Kidney tubule cell (primary cell): ENCODE measurements around the gene MYO3A.
A peak's percentile ranks its signal among the peaks of the same experiment; 100 is the strongest.

ENCODE experiments used
- DNase-seq: peaks from one replicate; pipeline ENCODE4 v3.0.0-alpha.2; 2018; ENCODE audit warnings: low spot score

The MYO3A gene, protein sequence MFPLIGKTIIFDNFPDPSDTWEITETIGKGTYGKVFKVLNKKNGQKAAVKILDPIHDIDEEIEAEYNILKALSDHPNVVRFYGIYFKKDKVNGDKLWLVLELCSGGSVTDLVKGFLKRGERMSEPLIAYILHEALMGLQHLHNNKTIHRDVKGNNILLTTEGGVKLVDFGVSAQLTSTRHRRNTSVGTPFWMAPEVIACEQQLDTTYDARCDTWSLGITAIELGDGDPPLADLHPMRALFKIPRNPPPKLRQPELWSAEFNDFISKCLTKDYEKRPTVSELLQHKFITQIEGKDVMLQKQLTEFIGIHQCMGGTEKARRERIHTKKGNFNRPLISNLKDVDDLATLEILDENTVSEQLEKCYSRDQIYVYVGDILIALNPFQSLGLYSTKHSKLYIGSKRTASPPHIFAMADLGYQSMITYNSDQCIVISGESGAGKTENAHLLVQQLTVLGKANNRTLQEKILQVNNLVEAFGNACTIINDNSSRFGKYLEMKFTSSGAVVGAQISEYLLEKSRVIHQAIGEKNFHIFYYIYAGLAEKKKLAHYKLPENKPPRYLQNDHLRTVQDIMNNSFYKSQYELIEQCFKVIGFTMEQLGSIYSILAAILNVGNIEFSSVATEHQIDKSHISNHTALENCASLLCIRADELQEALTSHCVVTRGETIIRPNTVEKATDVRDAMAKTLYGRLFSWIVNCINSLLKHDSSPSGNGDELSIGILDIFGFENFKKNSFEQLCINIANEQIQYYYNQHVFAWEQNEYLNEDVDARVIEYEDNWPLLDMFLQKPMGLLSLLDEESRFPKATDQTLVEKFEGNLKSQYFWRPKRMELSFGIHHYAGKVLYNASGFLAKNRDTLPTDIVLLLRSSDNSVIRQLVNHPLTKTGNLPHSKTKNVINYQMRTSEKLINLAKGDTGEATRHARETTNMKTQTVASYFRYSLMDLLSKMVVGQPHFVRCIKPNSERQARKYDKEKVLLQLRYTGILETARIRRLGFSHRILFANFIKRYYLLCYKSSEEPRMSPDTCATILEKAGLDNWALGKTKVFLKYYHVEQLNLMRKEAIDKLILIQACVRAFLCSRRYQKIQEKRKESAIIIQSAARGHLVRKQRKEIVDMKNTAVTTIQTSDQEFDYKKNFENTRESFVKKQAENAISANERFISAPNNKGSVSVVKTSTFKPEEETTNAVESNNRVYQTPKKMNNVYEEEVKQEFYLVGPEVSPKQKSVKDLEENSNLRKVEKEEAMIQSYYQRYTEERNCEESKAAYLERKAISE (N-terminal part only)

DNA sequence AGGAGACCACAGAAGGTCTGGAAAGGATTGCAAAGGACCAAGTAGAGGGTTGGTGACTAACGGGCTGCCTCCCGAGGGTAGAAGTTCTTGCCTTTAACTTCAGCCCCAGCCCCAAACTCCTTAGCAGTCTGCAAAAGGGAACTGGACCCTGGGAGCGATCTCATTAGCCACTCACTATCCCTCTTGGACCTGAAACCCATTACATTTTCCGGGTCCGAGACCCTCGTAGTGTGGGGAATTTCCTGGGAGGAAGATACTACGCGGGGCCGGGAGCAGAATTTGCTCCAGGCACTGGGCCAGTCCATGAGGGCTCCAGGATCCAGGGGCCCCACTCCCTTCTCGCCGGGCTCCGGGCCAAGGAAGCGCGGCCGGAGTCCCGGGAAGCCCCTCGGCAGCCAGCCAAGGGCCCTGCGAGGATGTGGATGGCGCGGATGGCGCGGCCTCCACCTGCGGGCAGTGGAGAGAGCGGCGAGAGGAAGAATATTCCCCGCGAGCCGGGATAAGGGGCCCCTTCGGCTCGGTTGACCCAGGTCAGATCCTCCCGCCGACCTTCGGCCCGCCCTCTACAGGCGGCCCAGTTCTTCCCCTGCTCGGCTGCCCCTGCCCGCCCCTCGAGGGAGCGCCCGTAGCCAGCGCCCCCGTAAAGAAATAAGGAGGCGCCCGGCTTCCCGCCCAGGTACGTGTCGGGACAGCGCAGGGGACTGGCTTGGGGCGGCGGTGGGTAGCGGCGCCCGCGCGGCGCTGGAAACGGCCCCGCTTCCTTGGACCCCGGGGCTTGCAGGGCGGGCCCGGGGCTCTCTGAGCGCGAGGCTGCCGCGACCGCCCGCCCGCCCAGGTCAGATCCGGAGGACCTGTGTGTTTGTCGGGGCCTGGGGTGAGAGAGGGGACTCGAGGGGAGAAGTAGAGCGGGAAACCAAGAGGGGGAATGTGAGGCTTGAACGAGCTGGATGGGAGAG, at the start of gene MYO3A:
Gene MYO3A, plus strand, starts transcription at position 577 of the 956 bp plus-strand sequence. CDS start 17,882 bp downstream, outside the sequence.
- DNase-seq = peak; percentile 35

DNA sequence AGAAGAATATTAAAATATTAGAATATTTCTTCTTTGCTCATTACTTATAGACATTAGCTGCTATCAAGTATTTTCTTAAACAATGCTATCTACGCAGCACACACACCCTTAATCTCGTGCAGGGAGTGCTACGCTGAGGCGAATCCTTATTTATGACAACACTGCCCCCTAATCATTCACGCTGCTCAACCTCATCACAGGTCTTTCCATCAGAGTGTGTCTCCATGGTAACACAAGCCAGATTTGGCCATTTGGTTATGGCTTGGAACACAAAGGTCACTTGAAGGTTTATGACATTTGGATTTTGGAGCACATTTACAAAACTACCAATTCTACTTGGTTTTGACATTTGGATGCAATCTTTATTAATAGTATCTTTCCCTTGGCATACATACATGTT, 45.4 kb upstream of the MYO3A start:
- no peak for DNase-seq

DNA sequence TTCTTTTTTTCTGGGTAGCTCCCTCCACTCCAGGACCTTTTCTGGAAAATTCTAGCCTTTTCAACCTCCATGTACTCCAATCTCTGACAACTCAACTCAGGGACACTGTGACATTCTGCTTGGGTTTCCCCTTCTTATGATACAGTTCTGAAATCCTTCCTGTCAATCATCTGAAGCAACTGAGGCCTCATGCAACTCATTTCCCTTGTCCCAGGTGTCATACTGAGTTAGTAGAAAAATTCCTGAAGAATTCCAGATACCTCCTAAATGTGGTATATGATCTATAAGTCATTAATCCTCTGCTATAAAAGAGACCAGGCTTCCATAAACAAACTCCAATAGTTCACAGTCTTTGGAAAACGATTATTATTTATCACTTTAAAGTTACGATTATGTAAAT, 43.0 kb upstream of the MYO3A start:
- DNase-seq = peak; percentile 53

DNA sequence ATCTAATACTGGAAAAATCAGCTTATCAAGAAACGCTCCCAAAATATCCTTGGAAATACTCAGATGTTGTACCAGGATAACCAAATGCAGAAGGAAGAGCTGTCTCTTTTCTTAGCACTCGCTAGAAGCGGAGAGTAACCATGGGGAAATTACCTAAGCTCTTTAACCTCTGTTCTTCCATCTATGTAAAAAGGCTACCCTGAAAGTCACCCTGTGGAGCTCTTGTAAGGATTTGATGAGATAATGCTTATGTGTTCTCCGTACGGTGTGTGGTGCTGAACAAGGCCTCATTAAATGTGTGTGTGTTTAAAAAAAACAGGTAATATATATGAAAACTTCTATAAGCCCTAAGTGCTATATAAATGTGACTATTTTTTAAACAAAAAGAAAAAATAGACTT, 38.2 kb upstream of the MYO3A start:
- no peak for DNase-seq

DNA sequence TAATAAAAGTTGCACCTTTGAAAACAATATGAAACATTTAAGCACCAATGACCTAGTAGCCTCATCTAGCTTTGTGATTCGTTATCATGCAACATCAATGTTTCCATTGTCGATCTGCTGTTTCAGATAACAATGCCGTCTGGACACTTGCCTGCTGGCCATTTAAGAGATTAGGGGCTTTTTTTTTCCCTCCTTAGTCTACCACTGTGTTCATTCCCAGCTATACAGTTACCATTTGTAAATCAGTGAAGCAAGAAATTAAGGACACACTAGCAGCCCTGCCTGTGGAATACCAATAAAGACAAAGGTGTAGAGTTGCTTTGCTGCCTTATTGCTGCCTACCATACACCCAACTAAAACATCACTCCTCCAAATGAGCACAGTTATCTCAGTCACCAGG, 37.6 kb upstream of the MYO3A start:
- DNase-seq = no peak

DNA sequence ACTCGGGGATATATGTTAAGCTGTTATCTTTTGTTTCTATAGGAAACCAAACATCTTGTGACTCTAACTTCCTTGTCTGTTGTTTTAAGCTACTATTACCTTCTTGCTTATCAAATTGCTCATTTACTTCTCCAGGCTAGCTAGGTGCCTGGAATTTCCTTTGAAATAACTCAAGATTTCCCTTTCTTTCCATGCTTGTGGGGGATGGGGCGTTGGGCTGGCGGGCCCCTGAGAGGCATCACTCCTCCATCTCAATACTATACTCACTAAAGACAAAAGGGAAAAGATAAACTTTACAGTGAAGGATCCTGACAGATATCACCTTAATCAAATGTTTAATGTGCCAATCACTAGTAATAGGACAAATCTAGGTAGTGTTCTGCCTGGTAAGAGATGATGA, 34.7 kb upstream of the MYO3A start:
- no peak for DNase-seq

DNA sequence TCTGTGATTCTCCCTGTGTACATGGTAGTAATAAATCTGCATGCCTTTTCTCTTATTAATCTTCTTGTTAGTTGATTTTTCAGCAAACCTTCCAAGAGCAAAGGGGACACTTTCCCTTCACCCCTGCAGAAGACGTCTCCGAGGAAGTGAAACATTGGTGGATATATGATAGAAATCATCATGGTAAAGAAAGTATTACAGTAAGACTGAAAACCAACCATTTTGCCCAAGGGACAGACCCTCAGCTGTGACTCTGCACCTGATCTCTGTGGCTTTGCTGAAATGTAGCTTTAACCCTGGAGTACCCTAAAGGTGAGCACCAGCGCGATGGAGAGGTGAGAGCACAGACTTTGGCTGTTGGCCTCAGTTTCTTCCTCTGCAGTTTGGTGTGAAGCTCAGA, 32.8 kb upstream of the MYO3A start:
- DNase-seq = no peak

DNA sequence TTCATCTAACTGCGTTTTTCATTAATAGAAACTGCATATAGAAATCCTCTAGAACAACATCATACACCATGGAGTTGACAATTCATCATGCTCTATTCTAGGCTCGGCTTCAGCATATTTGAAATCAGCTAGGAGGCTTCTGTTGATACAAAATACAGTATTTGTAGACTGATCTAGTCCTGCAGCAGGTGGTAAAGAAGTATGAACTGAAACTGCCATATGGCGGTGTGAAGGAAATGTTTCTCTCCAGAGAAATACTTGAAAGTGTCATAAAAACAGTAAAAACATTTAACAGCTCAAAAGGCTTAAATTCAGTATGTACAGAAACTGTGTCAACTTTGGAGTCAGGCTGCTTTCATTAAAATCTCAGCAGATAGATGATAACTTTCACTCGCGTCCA, 32.0 kb upstream of the MYO3A start:
- no peak for DNase-seq

DNA sequence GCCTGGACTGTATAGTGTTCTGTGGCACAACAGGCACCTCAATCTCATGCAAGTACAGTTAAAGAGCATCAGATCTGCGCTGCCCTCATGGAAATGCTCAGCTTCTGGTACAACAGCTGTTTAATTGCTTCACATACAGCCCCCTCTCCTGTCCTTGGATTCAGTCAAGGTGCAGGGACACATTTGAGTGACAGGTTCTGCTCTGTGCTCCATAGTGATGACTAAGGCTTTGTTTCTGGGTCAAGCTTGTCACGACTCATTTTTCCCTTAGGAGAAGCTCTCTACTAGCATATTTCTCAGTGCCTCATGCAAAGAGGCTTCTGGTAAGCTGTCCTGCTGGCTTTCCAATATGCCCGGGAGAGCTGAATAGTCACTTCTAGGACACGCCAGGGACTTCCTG, 26.8 kb upstream of the MYO3A start:
- peak; percentile 48 for DNase-seq

DNA sequence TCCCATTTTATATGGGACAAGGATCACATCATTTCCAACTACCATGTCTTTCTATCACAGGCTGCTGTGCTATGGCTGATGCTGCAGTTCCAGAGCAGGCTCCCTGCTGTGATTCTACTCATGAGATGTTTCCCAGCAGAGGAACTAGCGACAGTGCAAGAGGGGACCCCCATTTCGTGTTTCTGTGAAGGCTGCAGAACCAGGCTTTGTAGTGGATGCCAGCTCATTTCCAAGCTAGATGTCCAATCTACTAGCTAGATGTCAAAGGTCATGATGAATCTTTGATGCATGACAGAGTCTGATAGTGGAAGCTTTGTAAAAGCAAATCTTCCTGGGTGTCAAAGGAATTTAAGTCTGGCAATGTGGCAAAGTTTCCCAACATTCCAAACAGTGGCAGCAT, 21.2 kb upstream of the MYO3A start:
- DNase-seq = peak; percentile 43

DNA sequence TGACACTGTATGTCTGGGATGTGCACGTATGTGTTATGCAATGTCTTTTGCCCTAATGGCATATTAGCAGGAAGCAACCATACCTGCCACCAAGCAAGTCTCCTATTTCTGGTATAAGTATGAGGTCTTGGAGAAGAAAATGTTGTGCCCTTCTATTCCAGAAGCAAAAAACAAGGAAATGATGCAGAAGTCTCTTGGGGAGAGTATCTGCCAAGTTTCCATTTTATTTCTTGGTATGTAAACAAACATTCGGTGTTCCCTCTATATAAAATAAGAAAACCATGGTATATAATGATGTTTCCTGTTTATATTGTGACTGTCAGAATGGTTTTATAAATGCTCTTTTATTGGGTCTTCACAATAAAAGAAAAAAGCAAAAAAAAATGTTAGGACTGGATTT, 19.3 kb upstream of the MYO3A start:
- DNase-seq = no peak

DNA sequence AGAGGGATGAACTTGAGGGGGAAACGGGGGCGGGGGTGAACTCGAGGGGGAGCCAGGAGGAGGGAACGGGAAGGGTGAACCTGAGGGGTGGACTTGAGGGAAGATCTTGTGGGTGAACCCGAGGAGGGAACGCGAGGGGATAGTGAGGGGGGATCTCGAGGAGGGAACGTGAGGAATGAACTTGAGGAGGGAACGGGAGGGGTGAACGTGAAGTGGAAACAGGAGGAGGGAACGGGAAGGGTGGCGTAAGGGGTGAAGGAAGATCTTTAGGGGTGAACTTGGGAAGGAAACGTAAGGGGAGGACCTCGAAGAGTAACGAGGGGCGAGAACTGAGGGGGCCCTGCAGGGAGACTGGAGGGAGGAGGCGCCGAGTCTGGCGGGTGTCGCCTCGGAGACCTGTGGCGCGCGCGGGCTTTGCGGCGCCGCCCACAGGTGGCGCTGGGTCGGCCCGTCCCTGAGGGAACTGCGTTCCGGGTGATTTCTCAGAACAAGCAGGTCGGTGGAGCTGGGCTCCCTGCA, 651 bp downstream of the MYO3A start:
- peak; percentile 39 for DNase-seq

DNA sequence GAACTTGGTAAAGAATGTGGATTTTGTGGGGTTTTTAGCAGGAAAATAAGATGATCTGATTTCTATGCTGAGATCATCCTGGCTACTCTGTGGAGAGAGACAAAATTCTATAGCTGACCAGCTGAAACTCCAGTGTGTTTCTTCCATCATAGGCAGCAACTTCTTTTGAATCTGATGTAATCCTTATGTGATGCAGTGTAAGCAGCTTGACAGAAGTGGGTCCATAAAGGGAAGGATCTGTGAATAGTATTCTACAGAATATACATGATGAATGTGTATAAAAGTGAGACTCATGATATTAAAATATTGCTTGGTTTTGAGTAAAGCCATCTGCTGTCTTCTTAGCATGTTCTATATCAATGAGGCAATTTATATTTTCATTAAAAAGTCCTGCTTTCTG, 4.4 kb downstream of the MYO3A start:
- DNase-seq = no peak

DNA sequence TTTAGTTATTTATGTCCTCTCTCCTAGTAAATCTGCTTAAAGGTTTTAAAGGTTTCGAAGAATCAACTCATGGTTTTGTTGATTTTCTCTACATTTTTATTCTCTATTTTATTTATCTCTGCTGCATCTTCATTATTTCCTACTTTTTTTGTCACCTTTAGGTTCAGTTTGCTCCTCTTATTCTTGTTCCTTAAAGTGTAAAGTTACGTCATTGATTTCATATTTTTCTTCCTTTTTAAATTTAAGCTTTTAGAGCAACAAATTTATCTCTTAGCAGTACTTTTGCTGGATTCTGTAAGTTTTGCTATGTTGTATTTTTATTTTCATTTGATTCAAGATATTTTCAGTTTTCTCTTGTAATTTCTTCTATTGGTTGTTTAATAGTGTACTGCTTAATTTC, 10.7 kb downstream of the MYO3A start:
- no peak for DNase-seq

DNA sequence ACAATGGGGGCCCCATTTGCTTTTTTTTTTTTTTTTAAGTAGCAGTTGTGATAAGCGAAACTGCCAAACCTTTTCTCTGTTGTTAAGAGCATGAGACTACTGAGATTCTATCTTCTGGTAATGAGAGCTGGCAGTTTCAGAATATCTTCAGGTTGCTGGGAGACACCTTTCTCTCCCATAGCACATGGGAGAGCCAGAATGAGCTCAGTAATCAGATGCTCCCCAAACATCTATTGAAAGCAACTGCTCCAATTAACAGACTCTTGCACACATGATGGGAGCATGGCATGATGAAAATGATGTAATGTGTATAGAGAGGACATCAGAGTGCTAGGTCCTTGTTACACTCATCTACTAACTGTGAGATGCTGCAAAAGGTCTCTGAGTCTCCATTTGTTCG, 18.8 kb downstream of the MYO3A start:
- DNase-seq = no peak

DNA sequence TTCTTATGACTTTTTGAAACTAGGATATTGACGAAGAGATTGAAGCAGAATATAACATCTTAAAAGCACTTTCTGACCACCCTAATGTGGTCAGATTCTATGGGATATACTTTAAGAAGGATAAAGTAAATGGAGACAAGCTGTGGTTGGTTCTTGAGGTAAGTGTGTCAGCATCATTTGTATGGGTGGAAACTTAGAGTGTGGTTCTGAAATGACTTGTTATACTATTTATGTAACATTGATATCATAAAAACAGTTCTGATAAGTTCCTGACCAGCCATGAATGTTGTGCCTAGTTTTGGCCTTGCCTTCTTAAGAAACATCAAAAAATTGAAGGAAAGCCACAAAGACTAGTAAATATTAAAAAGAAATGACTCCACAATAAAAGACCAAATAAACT, 20.8 kb downstream of the MYO3A start:
- DNase-seq = no peak

DNA sequence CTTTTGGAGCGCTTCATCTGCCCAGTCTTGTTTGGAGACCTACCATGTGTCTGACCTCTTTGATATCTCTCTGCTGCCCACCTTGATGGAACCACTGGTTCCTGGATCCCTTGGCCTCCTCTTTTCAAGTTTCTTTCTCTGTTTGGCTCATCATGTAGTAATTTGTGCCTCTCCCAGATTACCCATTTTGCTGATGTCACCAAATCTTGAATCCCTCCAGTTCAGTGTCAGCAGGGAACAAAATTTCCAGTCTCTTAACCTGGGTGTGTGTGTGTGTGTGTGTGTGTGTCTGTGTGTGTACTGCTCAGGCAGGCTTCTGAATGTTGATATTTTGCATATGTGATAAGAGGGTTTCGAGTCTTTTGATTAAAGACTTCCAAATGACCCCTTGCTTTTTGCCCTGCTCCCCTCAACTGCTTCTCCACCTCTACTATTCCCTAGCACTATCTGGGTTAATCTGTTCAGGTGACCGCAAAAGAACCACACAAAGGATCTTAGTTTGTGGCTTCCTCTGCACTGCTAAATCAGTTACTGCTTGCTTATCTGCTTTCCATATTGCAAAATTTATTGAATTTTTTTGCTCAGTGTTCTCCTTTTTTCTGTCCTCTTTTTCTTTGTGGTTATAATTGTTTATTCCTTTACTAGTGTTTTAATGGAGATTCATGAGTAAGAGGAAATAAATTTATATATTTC, 25.7 kb downstream of the MYO3A start:
- no peak for DNase-seq

DNA sequence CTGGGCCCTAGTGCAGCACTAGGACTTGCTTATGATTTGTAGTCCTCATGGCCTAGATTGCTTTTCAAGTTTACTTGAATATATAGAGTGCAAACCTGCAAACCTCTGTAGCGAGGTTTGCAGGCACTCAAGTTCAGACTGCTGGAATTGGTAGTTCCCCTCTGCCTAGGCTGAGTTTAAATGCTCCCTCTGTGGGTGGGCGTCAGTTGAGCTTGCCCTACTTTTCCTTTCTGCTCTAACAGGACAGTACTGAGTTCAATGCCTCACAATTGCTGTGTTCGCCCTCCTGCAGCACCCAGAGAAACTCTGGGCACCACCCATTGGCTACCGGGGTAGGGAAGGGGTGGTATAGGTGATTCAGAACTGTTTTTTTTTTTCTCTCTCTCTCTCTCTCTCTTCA, 31.6 kb downstream of the MYO3A start:
- DNase-seq = no peak

DNA sequence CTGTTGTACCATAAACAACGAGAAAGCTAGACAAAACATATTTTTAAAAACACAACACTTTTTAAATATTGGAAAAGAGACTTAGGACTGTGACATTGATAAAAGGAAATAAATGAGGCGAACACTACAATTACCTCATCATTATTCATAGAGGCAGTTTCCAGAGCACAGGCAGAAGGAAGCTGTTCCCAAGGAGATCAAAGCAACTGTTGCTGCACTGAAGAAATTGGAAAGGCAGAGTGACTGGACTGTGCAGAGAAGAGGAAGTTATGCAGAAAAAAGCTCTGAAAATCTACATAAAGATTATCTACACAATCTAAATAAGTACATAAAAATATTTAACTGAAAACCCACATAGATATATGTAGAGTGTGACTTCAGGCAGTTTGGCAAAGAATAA, 32.8 kb downstream of the MYO3A start:
- peak; percentile 65 for DNase-seq

DNA sequence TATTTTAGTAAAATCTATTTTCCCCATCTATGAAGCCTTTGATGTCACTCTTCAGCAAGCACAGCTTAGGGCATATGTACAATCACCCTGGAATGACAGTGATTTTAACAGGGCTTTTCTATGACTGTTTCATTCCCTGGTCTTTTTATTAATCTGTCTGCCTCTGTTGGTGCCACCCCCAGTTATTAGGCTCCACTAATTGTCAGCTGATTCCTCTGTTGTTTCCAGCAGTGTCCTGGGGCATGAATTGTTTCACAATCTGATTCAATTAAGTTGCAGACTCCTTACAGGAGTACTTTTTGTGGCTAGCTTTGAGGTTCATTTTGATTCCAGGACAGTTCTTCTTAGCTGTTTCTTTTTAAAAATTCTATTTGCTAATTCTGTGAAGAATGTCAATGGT, 38.6 kb downstream of the MYO3A start:
- DNase-seq = no peak
